Vagina (tissue), 2 donors: ENCODE results near the gene NMT1. TPM values are rescaled to one million over a fixed set of nuclear protein-coding genes. Genes with fewer than 3 reads are reported as not detected.

Experiments used
- DNase-seq, 2 donors: peaks; one replicate each; pipeline ENCODE4 v3.0.0-alpha.2; 2017; ENCODE audit errors: extremely low spot score in 2 of 2
- H3K27ac ChIP-seq: fragments of 200-600 bp; sonication (generic); one replicate; pipeline ENCODE4 v1.5.1; 2019
- H3K27me3 ChIP-seq: fragments of 200-600 bp; sonication (generic); one replicate; pipeline ENCODE4 v1.5.1; 2019
- H3K36me3 ChIP-seq, 2 donors: fragments of 200-600 bp; sonication (generic); one replicate each; pipeline ENCODE4 v1.5.1; 2017 to 2019
- H3K4me1 ChIP-seq: fragments of 200-600 bp; sonication (generic); one replicate; pipeline ENCODE4 v1.5.1; 2019
- H3K4me3 ChIP-seq, 2 donors: fragments of 200-600 bp; sonication (generic); 1 replicate in 1 of 2; 2 replicates in 1 of 2; pipeline ENCODE4 v1.5.1; 2016 to 2019
- H3K9me3 ChIP-seq: fragments of 200-600 bp; sonication (generic); one replicate; pipeline ENCODE4 v1.5.1; 2019
- CTCF ChIP-seq, 3 experiments: fragments of 450-650 bp in 2 of 3; fragments of 200-600 bp in 1 of 3; sonication (generic) in 1 of 3; IDR thresholded peaks; one replicate each; pipeline ENCODE4 v1.5.1; 2017 to 2019; ENCODE audit warnings: antibody characterized with exemption in 3 of 3, mild to moderate bottlenecking in 2 of 3, moderate library complexity in 2 of 3
- POLR2A ChIP-seq, 2 donors: fragments of 450-650 bp; IDR thresholded peaks; one replicate each; pipeline ENCODE4 v1.6.1; 2017; ENCODE audit warnings: antibody characterized with exemption in 2 of 2, mild to moderate bottlenecking in 2 of 2, moderate library complexity in 2 of 2
- POLR2AphosphoS5 ChIP-seq, 2 donors: sonication (generic); formaldehyde crosslinking; IDR thresholded peaks; one replicate each; pipeline ENCODE4 v1.9.0; 2017; ENCODE audit warnings: antibody characterized with exemption in 2 of 2, mild to moderate bottlenecking in 2 of 2, low read depth in 1 of 2; ENCODE audit not compliant: insufficient read depth in 1 of 2
- intact Hi-C: fragments of 100-400 bp; cut with DNase I; formaldehyde crosslinking; loops from one replicate; pipeline ENCODE4 v1.15.1; 2023
- total RNA-seq: library from RNA; depleted of rRNA; stranded (reverse); fragments of >200 nt; gene quantifications from one replicate; pipeline ENCODE4 v1.2.3, GENCODE V29; 2016

NMT1 gene
- total RNA-seq, 1 donor from 2014 or later: 49.4 TPM

GRCh38 chr17:45138911-45139532 is 77.9 kb downstream of the NMT1 start:
- Histone ChIP-seq H3K36me3 (no peaks in the 10 kb centered on the region), H3K9me3 (no peaks in the 10 kb centered on the region), H3K27me3 (no peaks in the 10 kb centered on the region), H3K4me3 (no peak overlapping the region), H3K27ac (no peak overlapping the region), H3K4me1 (peaks cover 24% of the 10 kb centered on the region)
- no peak for DNase-seq
- intact Hi-C loops: loop anchor here (5.0 kb wide), 1 partner anchor 58 kb away; no protein-coding TSS in a partner anchor
- TF ChIP-seq CTCF (IDR thresholded peaks at IDR 0.05) (no peak), POLR2A (IDR thresholded peaks at IDR 0.05) (no peak), POLR2AphosphoS5 (IDR thresholded peaks at IDR 0.05; ENCODE audit: insufficient read depth in 1 of 2, low read depth in 1 of 2) (no peak)

GRCh38 chr17:45139533-45139920 is 78.4 kb downstream of the NMT1 start:
- H3K27me3 ChIP-seq: no peaks in the 10 kb centered on the region
- H3K27ac ChIP-seq: no peak overlapping the region
- peaks cover 26% of the 10 kb centered on the region for H3K4me1 ChIP-seq
- intact Hi-C loops: loop anchor here (5.0 kb wide), 1 partner anchor 58 kb away; no protein-coding TSS in a partner anchor
- no peaks in the 10 kb centered on the region for H3K9me3 ChIP-seq
- no peak overlapping the region for H3K4me3 ChIP-seq
- no peak for TF ChIP-seq CTCF (IDR thresholded peaks at IDR 0.05)
- TF ChIP-seq POLR2AphosphoS5 (IDR thresholded peaks at IDR 0.05; ENCODE audit: insufficient read depth in 1 of 2, low read depth in 1 of 2): no peak
- TF ChIP-seq POLR2A (IDR thresholded peaks at IDR 0.05): no peak
- DNase-seq: no peak
- H3K36me3 ChIP-seq: no peaks in the 10 kb centered on the region

- Histone ChIP-seq H3K4me3 (peak overlapping the region; percentile 53 to 64), H3K36me3 (no peaks in the 10 kb centered on the region), H3K9me3 (no peaks in the 10 kb centered on the region), H3K4me1 (peaks cover 35% of the 10 kb centered on the region), H3K27ac (peak overlapping the region; percentile 98), H3K27me3 (no peaks in the 10 kb centered on the region)
- intact Hi-C loops: loop anchor here (10.0 kb wide), 1 partner anchor 172 kb away; the partner anchor contains the start of gene MAP3K14
- no peak for DNase-seq
- no peak for TF ChIP-seq POLR2AphosphoS5 (IDR thresholded peaks at IDR 0.05; ENCODE audit: insufficient read depth in 1 of 2, low read depth in 1 of 2)
- TF ChIP-seq POLR2A (IDR thresholded peaks at IDR 0.05): no peak
- no peak for TF ChIP-seq CTCF (IDR thresholded peaks at IDR 0.05)
Observed at GRCh38 chr17:45143094-45143670, 82.1 kb downstream of the NMT1 start.

DNA sequence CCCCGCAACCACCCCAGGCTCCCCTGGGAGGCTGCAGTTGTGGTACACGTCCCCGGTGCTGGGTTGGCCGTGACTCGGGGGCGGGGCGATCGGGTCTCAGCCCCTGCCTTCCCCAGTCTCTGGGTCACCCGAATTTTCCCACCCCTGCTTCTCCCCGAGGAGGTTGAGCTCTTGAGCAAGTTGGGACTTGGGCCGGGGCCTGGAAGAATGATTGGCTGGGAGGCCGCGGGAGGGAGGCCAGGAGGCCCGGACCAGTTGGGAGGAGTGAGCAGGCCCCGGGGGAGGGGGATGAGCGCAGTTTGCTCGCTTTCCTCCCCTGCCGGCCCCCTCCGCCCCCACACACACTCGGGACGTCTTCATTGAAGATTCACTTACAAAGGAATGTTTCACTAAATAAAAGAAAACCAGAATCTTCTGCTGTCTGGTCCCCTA is 82.7 kb downstream of the NMT1 start:
- intact Hi-C loops: loop anchor here (10.0 kb wide), 1 partner anchor 171 kb away; the partner anchor contains the start of gene MAP3K14

More for the DNA sequence above, 82.7 kb downstream of the NMT1 start:
- Histone ChIP-seq H3K4me3 (peak overlapping the region; percentile 53 to 64), H3K27ac (peak overlapping the region; percentile 98), H3K4me1 (peaks cover 35% of the 10 kb centered on the region), H3K27me3 (no peaks in the 10 kb centered on the region), H3K36me3 (no peaks in the 10 kb centered on the region), H3K9me3 (no peaks in the 10 kb centered on the region)
- DNase-seq: peak in 1 of 2 donors; percentile 96
- peak; percentile 73 to 86 for TF ChIP-seq POLR2AphosphoS5 (IDR thresholded peaks at IDR 0.05; ENCODE audit: insufficient read depth in 1 of 2, low read depth in 1 of 2)
- TF ChIP-seq POLR2A (IDR thresholded peaks at IDR 0.05): peak in 1 of 2 donors; percentile 39
- TF ChIP-seq CTCF (IDR thresholded peaks at IDR 0.05): no peak
